Pancreas (tissue), 10 donors: Measurements from ENCODE around the gene COMMD3. TPM values are rescaled to one million over a fixed set of nuclear protein-coding genes. Genes with fewer than 3 reads are reported as not detected.
"Not testable (repeated sequence)": the region's sequence is repeated elsewhere in the genome, so short reads cannot be mapped to it uniquely, and the experiment has no call there.

Experiments
- ATAC-seq, 4 donors: fragments of 200-7000 bp; cut with Tn5 transposase; one replicate each; pipeline versions ENCODE4 v1.8.0 to v1.9.1; 2020; ENCODE audit warnings: mild to moderate bottlenecking in 4 of 4, moderate library complexity in 4 of 4
- DNase-seq, 6 donors: peaks; one replicate each; pipeline ENCODE4 v3.0.0-alpha.2; 2020
- FAIRE-seq: peaks from 2 replicates; lab custom pipeline; 2012; peaks lifted over from hg19 to GRCh38; lab: Jason Lieb, UNC
- H3K27ac ChIP-seq, 4 donors: fragments of 200-600 bp; sonication (generic); 1 replicate in 3 of 4; 2 replicates in 1 of 4; pipeline versions ENCODE4 v1.5.0 to v1.8.0; 2020
- H3K27me3 ChIP-seq, 4 donors: fragments of 200-600 bp; one replicate each; pipeline ENCODE4 v1.8.0; 2021
- H3K36me3 ChIP-seq, 3 donors: fragments of 200-600 bp; sonication (generic) in 1 of 3; one replicate each; pipeline versions ENCODE4 v1.5.0 to v1.8.0; 2020 to 2021
- H3K4me1 ChIP-seq, 3 donors: fragments of 200-600 bp; one replicate each; pipeline ENCODE4 v1.8.0; 2021
- H3K4me3 ChIP-seq, 4 donors: fragments of 200-600 bp; sonication (generic) in 2 of 4; one replicate each; pipeline versions ENCODE4 v1.5.0 to v1.8.0; 2020 to 2021
- H3K9me3 ChIP-seq, 4 donors: fragments of 200-600 bp; one replicate each; pipeline ENCODE4 v1.8.0; 2021
- CTCF ChIP-seq, 4 donors: fragments of 200-600 bp; sonication (generic) in 3 of 4; IDR thresholded peaks; one replicate each; pipeline versions ENCODE4 v1.5.0 to v1.8.0; 2021; ENCODE audit warnings: antibody characterized with exemption in 4 of 4
- WGBS, 2 donors: extraction: QIAGEN DNeasy Blood & Tissue Kit; methylation state at CpG; one replicate each; pipeline ENCODE4 v1.1.7; 2013; 5-methylcytosine and 5-hydroxymethylcytosine counted together
- intact Hi-C, 3 donors: fragments of 100-400 bp; cut with DNase I; formaldehyde crosslinking; loops; one replicate each; pipeline versions ENCODE4 v1.11.1 to v1.14.2; 2022
- polyA plus RNA-seq, 2 donors: library from polyadenylated mRNA; stranded (reverse); fragments of 200-250 nt; gene quantifications; one replicate each; pipeline ENCODE4 v1.2.3, GENCODE V29; 2013
- total RNA-seq, 6 donors: library from RNA; stranded (reverse); fragmentation: NEBNext Ultra II Directional in 4 of 6; extraction: Animal tissue kit (Norgen Biotek cat#: 25700) in 4 of 6; gene quantifications; one replicate each; pipeline versions ENCODE4 v1.2.1 to v1.2.4, GENCODE V29; 2021 to 2023
- donor health status: healthy with polysubstance abuse.
- donor health status: DM: no; HTN: no; CAD: no; lungs with moderate emphysema.
- donor health status: DM: no; HTN: no; CAD: no.
- donor health status: control.
- donor health status: control.
- donor health status: Bipolar disorder and iron deficiency.
- donor health status: DM: yes; HTN: yes; CAD: no.
- donor health status: DM: no; HTN: no; CAD: no.
- donor health status: DM: no; HTN: no; CAD: no.
- donor health status: DM: yes; HTN: yes; CAD: no.

COMMD3 gene
- total and polyA plus RNA-seq, 8 donors, result 27.9 to 60.4 (median 38.7) TPM

- no peak overlapping the region for H3K27ac ChIP-seq
- intact Hi-C loops, result no loop called here
- H3K9me3 ChIP-seq, result no peaks in the 10 kb centered on the region
- H3K36me3 ChIP-seq, result no peaks in the 10 kb centered on the region
- 82 to 88% methylated on average over 4 of the region's 4 CpGs for WGBS, 2 donors
- FAIRE-seq, result no peak
- H3K27me3 ChIP-seq, result no peaks in the 10 kb centered on the region
- H3K4me1 ChIP-seq, result no peaks in the 10 kb centered on the region
- no peak for DNase-seq
- ATAC-seq, result no peak
- H3K4me3 ChIP-seq, result no peak overlapping the region
- no peak for TF ChIP-seq CTCF (IDR thresholded peaks at IDR 0.05)
Measured at GRCh38 chr10:22356324-22356873, 40.2 kb downstream of the COMMD3 start.

- not testable (repeated sequence) for ATAC-seq, FAIRE-seq
Measured at GRCh38 chr10:22357770-22358169, 41.6 kb downstream of the COMMD3 start.

GRCh38 chr10:22363305-22363704, 47.1 kb downstream of the COMMD3 start:
- ATAC-seq, result no peak
- TF ChIP-seq CTCF (IDR thresholded peaks at IDR 0.05), result no peak
- Histone ChIP-seq H3K4me1 (no peaks in the 10 kb centered on the region), H3K27ac (no peak overlapping the region), H3K9me3 (no peaks in the 10 kb centered on the region), H3K27me3 (peaks cover 0 to 4% (median 0%) of the 10 kb centered on the region in 4 donors), H3K36me3 (no peaks in the 10 kb centered on the region), H3K4me3 (no peak overlapping the region)
- WGBS, 2 donors, result 91 to 96% methylated on average over 6 of the region's 6 CpGs
- no peak for FAIRE-seq
- intact Hi-C loops, result no loop called here
- DNase-seq, result no peak

More at GRCh38 chr10:22357770-22358169, 41.6 kb downstream of the COMMD3 start:
- H3K27ac ChIP-seq, DNase-seq, H3K27me3 ChIP-seq, H3K4me1 ChIP-seq, H3K36me3 ChIP-seq, H3K4me3 ChIP-seq, intact Hi-C loops, H3K9me3 ChIP-seq: not testable (repeated sequence)
- WGBS, 2 donors, result 84 to 95% methylated on average over 3 of the region's 4 CpGs

GRCh38 chr10:22364407-22365140, 48.4 kb downstream of the COMMD3 start:
- DNase-seq (no peak), FAIRE-seq (no peak), ATAC-seq (peak in 1 of 4 donors; percentile 35)
- peaks cover 0 to 4% (median 0%) of the 10 kb centered on the region in 4 donors for H3K27me3 ChIP-seq
- no peaks in the 10 kb centered on the region for H3K36me3 ChIP-seq
- no peak overlapping the region for H3K4me3 ChIP-seq
- 91 to 94% methylated on average over 5 of the region's 5 CpGs for WGBS, 2 donors
- TF ChIP-seq CTCF (IDR thresholded peaks at IDR 0.05), result no peak
- H3K9me3 ChIP-seq, result no peaks in the 10 kb centered on the region
- no peaks in the 10 kb centered on the region for H3K4me1 ChIP-seq
- intact Hi-C loops, result no loop called here
- H3K27ac ChIP-seq, result no peak overlapping the region

- Histone ChIP-seq H3K36me3 (no peaks in the 10 kb centered on the region), H3K27me3 (peaks cover 0 to 4% (median 0%) of the 10 kb centered on the region in 4 donors), H3K9me3 (no peaks in the 10 kb centered on the region), H3K27ac (no peak overlapping the region), H3K4me1 (no peaks in the 10 kb centered on the region), H3K4me3 (no peak overlapping the region)
- peak in 2 of 4 donors; percentile 64 to 65 for ATAC-seq
- no peak for TF ChIP-seq CTCF (IDR thresholded peaks at IDR 0.05)
- intact Hi-C loops, result no loop called here
- no peak for FAIRE-seq
- 94 to 100% methylated on average over 1 of the region's 1 CpG for WGBS, 2 donors
- DNase-seq, result no peak
Measured at GRCh38 chr10:22365233-22365632, 49.0 kb downstream of the COMMD3 start.
